ENCODE results near the gene CACNA2D4. TPM values are rescaled to one million over a fixed set of nuclear protein-coding genes. Genes with fewer than 3 reads are reported as not detected.

The CACNA2D4 gene
- polyA plus RNA-seq, 4 donors: 1.9 to 3.2 (median 2.6) TPM

DNA sequence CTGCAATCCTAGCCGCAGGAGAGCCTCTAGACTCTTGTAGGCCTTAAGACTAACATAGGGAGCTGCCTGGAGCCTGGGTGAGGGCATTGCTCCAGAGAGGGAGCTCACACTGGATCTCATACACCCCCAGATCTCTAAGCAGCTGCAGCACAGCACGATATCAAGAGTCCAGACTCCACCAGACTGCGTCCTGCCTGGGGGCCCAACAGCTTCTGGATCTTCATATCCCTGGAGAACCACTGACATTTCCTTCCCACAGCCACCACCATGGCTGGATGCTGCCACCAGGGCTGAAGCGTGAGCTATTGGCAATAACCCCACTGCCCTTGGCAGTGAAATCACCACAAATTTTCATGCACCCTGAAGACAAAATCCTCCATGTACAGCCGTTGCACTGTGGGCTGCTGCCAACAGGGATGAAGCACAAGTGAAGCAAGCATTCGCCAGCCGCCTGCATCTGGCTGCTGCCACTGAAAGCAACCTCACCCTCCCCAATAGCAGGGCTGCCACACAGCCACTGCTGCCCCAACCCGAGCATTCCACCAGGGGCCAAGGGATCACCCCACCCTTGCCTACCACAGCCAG is 28.2 kb downstream of the CACNA2D4 start:
- DNase-seq (ENCODE audit: low read depth in 4 of 4, low spot score in 3 of 4): no peak

DNA sequence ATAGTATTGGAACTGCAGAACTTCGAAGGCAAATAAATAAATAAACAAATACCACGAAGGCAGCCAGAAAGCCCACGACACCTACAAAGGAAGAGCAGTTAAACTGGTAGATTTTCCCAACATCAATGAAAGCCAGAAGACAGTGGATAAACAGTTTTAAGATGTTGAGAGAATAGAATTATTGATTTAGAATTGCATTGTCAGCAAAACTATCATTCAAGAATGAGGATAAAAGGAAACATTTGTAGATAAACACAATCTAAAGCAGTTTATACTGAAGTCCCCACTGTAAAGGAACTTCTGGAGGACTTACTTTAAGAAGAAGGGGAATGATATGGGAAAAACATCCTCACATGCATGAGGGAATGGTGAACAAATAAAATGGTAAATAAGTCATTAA is 29.5 kb downstream of the CACNA2D4 start:
- no peak for DNase-seq (ENCODE audit: low read depth in 4 of 4, low spot score in 3 of 4)

DNA sequence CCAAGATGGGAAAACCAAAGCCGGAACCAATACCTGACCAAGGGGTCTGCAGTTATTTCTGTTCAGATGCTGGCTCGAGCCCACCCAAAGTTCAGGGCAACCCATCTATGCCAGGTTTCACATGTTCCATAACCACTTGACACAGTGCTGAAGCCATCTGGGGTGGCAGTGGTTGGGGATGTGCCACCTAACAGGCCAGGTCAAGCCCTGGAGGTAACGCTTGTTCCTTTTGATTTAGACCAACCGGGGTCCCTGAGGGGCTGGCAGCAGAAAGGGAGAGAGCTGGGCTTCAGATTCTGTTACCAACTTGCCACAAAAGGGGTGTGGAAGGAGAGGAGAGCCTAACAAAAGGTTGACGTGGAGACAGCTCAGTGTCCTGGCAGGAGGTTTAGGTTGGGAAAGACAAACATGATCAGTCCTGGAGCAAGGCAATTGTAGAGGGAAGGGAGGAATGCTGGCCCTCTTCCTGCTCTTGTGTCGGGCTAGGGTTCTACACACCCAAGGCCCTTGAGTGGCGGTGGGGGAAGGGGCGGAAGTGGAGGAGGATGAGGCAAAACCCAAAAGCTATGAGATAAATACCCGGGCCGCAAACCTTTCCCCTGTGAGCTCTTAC is 31.9 kb downstream of the CACNA2D4 start:
- no peak for DNase-seq (ENCODE audit: low read depth in 4 of 4, low spot score in 3 of 4)

DNA sequence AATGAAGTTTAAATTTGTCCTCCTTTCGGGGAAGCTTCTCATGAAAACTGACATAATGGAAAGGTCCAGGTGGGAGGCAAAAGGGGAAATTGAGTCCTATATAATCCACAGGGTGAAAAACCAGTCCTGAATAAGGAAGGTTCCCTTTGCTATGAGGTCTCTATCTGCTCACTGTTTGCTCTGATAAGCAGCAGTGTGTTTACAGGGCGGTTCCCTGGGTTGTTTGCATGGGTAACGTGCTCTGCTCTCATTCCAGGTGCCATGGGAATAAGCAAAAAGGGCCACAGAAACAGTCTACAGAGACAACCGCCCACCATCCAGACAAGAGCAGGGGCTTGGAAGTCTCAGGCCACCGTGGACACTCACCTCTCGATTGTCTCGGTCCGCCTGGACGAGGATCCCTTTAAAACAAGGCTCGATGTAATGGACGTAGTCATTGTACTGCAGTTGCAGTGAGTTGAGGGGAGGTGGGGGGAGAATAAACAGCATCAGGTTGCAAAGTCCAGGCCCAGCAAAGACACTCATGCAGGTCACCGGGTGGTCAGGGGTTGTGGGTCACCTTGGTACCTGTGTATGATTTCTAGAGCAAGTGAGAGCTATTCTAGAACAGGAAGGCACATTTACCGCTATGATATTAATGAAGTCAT is 32.7 kb downstream of the CACNA2D4 start:
- DNase-seq (ENCODE audit: low read depth in 4 of 4, low spot score in 3 of 4): no peak

DNA sequence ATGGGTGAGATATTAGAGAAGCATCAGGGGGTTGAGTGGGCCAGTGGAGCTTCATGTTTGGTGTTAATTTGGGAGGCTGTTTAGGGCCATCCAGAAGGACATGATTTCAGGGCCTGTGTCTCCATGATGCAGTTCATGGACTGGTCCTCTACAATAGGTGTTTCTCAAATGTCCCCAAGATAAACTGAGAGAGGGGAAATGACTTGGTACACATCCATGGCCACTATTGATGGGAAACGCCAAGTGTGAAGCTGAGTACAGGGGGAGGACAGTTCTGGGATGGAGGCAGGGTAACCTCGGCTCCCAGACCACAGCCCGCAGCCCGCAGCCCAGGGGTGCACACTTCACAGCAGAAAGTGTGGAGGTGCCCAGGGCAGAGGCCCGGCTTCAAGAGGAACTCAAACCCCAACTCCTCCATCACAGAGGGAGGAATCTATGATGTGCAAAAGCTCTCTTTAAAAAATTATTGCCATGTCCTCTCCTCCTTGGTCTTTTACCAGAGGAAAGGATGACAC is 33.3 kb downstream of the CACNA2D4 start:
- no peak for DNase-seq (ENCODE audit: low read depth in 4 of 4, low spot score in 3 of 4)

DNA sequence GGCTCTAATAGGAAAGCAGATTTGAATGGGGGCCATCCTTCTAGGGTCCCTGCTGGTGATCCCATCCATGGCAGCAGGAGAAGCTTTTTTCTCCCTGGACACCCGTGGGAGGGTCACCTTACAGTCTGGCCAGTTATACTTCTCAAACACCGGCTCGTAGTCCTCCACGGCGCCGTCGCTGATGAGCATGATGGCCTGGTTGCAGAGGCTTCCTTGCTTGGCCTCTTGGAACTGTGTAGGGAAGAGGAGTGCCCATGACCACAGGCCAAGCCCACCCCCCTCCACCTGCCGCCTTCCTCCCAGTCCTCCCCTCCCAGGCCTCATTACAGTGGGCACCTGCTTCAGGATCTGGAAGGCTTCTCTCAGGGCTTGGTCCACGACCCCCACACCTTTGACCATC is 33.8 kb downstream of the CACNA2D4 start:
- no peak for DNase-seq (ENCODE audit: low read depth in 4 of 4, low spot score in 3 of 4)

DNA sequence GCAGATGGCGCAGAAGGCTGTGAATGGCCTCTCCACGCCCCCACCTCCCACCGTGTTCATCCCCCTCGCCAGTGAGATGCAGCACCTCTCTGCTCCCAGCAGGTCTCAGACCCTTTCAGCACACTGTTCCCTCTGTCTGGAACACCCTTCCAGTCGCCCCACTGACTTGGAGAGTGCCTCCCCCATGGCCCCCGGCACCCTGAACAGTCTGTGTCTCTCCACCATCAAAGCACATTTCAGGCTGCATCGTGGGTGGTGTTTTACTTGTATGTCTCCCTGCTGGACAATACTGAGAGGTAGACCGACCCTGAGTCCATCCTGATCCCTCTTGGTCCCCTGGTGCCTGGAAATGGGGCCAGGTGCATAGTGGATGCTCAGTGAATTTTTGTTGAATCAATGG is 34.9 kb downstream of the CACNA2D4 start:
- no peak for DNase-seq (ENCODE audit: low read depth in 4 of 4, low spot score in 3 of 4)

DNA sequence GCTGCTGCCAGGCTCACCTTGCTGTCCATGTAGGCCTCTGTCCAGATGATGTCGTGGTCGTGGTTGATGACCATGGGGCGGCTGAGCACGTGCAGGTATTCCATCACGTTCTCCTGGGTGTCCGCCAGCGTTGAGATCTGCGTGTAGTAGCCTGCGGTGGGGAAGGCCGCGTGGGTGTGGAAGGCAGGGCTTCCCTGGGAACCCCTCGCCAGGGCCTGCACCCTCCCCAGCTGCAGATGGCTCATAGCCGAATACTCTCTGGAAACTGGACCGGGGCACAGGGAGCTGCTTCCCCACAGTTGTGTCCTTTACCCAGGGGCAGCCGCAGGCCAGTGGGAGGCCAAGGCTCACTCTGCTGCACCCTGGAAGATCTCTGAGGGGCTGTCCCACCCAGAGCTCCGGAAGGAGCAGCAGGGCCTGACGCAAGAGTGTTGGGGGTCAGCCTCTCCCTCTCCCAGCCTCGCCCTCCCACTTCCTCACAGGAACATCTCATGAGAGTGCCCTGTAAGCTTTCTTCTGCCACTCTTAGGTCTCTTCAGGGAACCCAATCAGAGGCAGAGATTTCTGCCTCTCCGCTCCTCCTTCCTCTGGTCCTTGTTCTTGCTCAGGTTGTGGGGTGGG is 35.5 kb downstream of the CACNA2D4 start:
- no peak for DNase-seq (ENCODE audit: low read depth in 4 of 4, low spot score in 3 of 4)

DNA sequence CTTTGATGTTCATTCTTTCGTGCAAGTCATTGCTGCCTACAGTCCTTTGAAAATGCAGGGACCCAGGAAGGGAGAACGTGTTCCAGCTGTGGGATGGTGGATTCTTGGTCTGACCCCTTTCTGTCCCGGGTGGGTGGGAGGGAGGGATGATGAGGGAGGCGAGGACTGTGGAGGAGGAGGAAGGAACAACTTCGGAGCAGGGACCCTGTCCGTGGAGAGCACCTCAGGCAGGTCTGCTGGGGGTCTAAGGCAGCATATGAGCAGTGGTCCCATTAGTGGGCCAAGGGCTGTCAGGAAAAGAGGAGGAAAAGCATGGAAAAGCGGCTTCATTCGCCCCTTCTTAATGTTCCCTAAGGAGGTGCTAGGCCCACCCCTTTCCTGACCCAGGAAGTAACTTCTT is 36.0 kb downstream of the CACNA2D4 start:
- DNase-seq (ENCODE audit: low read depth in 4 of 4, low spot score in 3 of 4): no peak

DNA sequence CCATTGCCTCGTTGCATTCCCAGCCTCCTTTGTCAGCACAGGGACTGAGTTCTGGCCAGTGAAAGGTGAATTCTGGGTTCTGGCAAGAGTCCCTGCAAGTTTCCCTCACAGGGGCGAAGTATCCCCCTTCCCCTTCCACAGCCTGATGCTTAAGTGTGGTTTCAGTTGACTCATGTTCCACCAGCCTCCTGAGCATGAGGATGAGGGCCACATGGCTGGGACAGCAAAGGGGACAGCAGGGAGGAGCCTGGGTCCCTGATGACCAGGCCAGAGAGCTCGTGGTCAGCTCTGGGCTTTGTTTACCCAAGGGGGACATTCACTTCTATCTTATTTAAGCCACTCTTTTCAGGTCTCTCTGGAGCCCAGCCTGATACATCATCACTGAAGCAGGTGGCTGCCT is 36.5 kb downstream of the CACNA2D4 start:
- DNase-seq (ENCODE audit: low read depth in 4 of 4, low spot score in 3 of 4): no peak

DNA sequence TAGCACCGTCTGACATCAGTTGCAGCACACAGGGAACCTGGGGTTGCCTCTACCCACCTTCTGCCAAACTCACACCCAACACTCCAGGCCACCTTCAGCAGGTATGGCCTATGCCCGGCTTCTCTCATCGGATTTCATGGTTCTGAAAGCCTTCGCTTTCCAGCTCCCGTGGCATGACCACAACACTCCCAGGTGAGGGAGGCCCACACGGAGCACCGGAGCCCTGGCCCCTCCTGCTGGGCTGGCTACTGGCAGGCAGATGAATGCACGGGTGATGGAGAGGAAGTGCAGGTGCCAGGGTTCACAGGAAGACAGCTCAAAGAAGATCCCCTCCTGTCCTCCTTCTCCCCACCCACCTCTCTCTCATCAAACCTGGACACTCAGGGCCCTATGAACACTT is 37.2 kb downstream of the CACNA2D4 start:
- no peak for DNase-seq (ENCODE audit: low read depth in 4 of 4, low spot score in 3 of 4)

DNA sequence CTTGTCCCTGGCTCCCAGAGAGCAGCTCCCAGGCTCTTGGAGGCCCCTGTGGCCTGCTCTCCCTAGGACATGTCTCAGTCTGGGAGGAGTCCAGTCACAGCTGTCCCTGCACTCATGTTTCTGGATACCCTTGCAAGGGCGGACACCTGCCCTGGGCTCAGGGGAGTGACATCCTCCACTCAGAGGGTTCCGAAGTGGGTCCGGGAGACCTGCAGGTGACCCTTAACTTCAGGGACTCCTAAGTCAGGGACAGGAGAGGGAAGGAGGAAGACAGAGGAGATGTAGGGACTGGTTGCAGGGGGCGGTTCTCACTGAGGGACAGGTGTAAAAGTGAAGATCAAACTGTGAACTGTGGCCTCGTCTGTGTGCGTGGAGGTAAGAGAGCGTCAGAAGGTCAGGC is 37.6 kb downstream of the CACNA2D4 start:
- DNase-seq (ENCODE audit: low read depth in 4 of 4, low spot score in 3 of 4): no peak

DNA sequence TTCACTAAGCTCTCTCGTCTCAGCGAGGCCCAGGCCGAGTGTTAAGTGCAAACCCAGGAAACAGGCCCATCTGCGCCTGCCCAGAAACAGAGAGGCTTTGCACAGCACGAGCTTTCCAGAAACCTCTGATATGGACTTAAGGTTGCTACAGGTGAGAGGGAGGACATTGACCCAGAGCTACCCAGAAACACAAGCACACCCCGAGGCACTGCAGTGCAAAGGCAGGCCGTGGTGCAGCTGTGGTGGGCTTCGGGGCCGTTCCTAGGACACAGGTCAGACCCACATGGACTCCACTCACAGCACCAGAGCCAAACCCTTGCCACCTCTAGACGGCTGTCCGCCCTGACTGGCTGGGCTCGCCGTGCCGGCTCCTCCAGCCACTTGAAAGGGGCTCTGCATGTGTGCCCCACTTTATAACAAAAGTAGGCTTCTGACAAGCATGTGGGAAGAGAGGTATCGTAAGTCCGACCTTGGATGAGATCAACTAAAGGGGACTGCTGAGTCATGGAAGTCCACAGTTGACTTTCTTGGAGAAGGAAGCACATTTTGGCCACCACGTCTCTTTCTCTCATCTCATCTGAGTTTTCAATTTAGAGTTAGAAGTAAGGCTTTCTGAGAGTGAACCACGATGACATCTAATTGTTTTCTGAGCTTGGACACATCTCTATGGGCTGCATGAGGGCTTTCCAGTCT is 38.2 kb downstream of the CACNA2D4 start:
- DNase-seq (ENCODE audit: low read depth in 4 of 4, low spot score in 3 of 4): no peak

DNA sequence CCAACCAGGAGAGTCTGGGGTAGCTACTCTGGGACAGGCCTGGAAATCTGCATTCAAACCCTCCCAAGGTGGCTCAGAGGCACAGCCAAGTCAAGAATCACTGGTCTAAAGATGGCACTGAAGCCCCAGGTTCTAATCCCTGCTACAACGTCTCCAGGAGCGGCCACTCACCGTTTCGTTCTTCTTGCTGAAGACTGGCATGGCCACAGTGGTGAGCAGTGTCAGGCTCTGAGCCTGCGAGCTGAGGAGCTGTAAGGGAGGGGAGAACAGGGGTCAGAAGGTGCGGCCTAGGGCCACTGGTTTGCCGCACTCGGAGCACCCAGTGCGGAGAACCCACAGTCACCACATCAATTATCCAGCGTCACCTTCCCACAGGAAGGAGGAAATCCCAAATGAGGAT is 38.8 kb downstream of the CACNA2D4 start:
- no peak for DNase-seq (ENCODE audit: low read depth in 4 of 4, low spot score in 3 of 4)

DNA sequence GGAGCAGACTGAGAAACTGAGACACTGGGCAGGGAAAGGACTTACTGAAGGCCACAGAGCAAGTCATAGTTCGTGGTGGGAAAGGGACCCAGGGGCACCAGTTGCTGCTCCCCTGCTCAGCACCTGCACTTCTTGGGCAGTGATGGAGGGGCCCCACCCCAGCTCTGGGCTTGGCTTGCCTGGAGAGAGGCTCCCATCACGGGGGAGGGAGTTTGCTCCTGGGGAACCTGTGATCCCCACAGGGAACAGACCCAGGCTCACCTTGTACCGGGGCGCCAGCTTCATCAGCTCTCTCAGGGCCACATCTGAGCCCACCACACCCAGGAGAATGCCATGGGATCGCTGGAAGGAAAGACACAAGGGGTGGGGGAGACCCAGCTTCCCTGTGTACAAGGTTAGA is 39.8 kb downstream of the CACNA2D4 start:
- no peak for DNase-seq (ENCODE audit: low read depth in 4 of 4, low spot score in 3 of 4)

DNA sequence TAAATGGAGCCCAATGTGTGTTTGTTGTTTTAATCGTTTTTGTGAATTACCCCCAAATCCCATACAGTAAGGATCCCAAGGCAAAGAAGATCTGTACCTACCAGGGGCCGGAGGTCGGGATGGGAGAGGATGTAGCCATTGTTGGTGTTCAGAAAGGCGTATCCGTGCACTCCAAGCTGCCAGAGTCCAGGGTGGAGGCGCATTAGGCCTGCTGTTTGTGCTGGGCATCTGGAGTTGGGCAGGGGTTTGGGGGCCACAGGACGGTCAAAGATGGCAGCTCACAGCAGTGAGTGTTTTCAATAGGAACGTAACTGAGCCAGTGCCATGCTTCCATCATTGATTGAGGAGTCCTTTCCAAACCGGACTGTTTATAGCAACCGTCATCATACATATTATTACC is 40.2 kb downstream of the CACNA2D4 start:
- no peak for DNase-seq (ENCODE audit: low read depth in 4 of 4, low spot score in 3 of 4)

DNA sequence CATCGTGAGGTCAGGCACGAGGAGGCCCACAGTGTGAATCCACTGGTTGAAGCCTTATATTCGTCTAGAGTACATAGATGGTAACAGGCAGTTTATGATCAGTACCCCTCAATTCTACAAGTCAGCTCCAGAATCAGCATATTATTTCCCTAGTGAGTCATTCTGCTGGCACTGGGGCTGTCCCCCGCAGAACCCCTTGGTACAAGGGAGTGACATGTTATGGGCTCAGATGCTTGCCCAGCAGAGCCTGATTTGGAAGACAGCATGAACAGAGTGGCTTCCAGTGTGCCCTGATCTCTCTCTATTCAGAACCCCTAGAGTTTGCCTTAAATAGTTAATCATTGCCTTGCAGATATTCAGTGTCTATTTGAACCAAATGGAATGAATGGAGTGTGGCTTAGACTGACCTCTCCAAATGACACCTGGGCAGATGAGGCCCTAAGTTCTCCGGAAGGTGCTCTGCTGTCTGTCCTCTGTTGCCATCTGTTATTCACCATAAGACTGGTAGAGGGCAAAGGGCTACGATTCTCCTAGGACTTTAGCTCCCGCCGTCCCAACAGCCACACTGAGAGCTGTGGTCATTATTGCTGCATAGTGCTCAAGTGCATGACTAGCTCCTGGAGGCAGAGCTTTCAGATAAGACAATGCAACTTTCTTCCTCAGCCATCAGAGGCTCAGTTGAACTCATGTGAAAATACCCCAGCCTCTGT is 41.1 kb downstream of the CACNA2D4 start:
- no peak for DNase-seq (ENCODE audit: low read depth in 4 of 4, low spot score in 3 of 4)

DNA sequence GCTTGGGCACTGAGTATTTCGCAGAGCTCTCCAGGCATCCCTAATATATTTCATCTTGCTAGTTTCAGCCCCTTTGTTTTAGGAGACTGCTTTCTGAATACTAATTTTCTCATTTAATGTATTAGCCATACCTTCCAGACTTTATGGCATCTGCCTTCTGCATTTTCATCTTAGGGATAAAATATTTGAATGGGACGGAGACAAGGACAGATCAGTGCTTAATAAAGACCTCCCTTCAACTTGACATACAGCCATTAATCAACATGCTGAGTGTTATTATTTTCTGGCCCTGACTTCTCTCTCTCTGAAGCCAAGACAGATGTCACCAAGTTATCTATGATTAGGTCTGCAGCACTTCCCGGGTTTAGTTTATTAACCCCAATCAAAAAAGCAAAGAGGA is 42.4 kb downstream of the CACNA2D4 start:
- no peak for DNase-seq (ENCODE audit: low read depth in 4 of 4, low spot score in 3 of 4)

DNA sequence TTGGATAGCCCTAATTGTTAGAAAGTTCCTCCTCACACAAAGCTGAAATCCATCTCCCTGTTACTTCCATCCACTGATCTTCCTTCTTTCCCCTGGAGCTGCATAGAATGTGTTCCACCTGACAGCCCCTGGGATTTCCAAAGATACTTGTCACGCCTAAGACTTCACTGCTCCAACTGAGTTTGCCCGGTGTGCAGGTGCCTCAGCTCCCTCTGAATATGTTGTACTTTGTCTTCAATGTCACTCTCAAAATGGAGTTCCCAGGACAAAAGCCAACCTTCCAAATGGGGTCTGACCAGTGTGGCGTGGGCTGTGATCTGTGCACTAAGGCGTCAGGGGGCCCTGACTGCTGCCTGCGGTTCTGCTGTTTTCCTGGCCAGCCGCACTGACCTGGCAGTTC is 42.8 kb downstream of the CACNA2D4 start:
- no peak for DNase-seq (ENCODE audit: low read depth in 4 of 4, low spot score in 3 of 4)
